Erythroblast (primary cell): ENCODE measurements around the gene YIPF1.

Experiments used
- GATA1 ChIP-seq: IDR thresholded peaks from 2 replicates; pipeline ENCODE4 v1.6.1; 2011; ENCODE audit warnings: low read depth, mild to moderate bottlenecking, control low read depth, low read length, moderate library complexity
- POLR2A ChIP-seq: IDR thresholded peaks from 2 replicates; pipeline ENCODE4 v1.6.1; 2011; ENCODE audit warnings: mild to moderate bottlenecking, low read length

DNA sequence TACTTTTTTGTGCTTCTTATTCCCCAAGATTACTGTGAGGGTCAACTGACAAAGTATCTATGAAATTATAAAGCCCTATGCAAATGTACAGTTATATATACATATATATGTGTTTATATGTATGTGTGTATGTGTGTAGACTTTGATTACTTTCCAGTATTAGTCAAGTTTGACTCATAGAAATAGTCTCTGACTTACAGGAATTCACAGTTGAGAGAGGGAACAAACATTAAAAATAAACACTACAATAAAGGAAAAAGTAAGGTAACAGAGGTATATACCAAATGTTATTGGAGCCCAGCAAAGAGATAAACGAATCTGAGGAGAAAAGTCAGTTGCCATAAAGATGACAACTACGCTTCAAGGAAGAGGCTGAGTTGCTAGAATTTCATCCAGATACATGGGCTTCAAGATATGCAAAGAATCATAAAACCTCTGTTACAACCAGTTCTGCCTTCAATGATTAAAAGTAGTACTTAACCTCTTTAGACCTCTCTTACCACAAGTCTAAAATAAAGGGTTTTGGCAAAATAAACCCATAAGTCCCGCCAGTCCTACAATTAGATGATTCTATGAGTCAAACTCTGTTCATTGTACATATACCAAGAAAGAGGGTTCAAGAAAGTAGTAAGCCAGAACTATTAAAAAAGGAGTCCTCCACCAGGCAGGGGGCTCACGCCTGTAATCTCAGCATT, 48.7 kb upstream of the YIPF1 start:
- no peak for TF ChIP-seq POLR2A
- TF ChIP-seq GATA1: no peak
